HCT116 (cell line): ENCODE data around the gene PATE2. TPM values are rescaled to one million over a fixed set of nuclear protein-coding genes. Genes with fewer than 3 reads are reported as not detected.

Source experiments
- ATAC-seq: fragments of 200-7000 bp; cut with Tn5 transposase; 2 replicates; pipeline ENCODE4 v1.9.1; 2020; ENCODE audit warnings: mild to moderate bottlenecking, moderate library complexity
- BruUV-seq: library from RNA; stranded (reverse); fragments of 400-500 nt; replicated peaks from 2 replicates; lab custom pipeline; 2021; lab: Mats Ljungman, UMichigan
- CTCF ChIA-PET: fragments of 300-600 bp; sonication (Branson Sonifier 250); formaldehyde crosslinking; loops from one replicate; lab custom pipeline; 2021; ENCODE audit warnings: antibody characterized with exemption; lab: Charles Lee
- POLR2A ChIA-PET: fragments of 300-600, 350-600 bp; sonication (Branson Sonifier 250); formaldehyde crosslinking; loops from one replicate; lab custom pipeline; 2021; ENCODE audit warnings: antibody characterized with exemption; lab: Charles Lee
- RAD21 ChIA-PET, 2 experiments: fragments of 300-600 bp; sonication (Branson Sonifier 250); formaldehyde crosslinking; loops; one replicate each; lab custom pipeline; 2023; ENCODE audit warnings: low total read pairs in 2 of 2; ENCODE audit not compliant: uncharacterized antibody in 2 of 2, unreplicated experiment in 2 of 2, low non-redundant PET in 1 of 2; lab: Charles Lee
- DNase-seq: peaks from one replicate; pipeline ENCODE4 v3.0.0-alpha.2; 2010; ENCODE audit warnings: low read depth, low spot score
- H2AFZ ChIP-seq: fragments of 200-600 bp; shearing (Covaris generic), sonication (generic); 2 replicates; pipeline ENCODE4 v1.6.1; 2017; ENCODE audit warnings: low read depth, mixed run types, mixed read lengths, antibody characterized with exemption, low read length; ENCODE audit not compliant: poor library complexity, severe bottlenecking
- H3K27ac ChIP-seq: 2 replicates; pipeline ENCODE4 v1.5.1; 2012; ENCODE audit warnings: low read depth, low read length
- H3K27me3 ChIP-seq: fragments of 200-600 bp; sonication (generic); 2 replicates; pipeline ENCODE4 v1.6.1; 2016; ENCODE audit warnings: mixed run types, low read length, mixed read lengths; ENCODE audit not compliant: insufficient read depth
- H3K36me3 ChIP-seq, 2 experiments: fragments of 200-500 bp in 1 of 2; fragments of 200-600 bp in 1 of 2; sonication (Bioruptor generic) in 1 of 2; sonication (generic) in 1 of 2; 2 replicates each; pipeline versions ENCODE4 v1.5.1 to v1.6.1; 2014 to 2016; ENCODE audit warnings: low read length in 2 of 2, inconsistent platforms in 1 of 2, mixed read lengths in 1 of 2, mixed run types in 1 of 2; ENCODE audit not compliant: insufficient read depth in 2 of 2, control insufficient read depth in 1 of 2
- H3K4me1 ChIP-seq, 2 experiments: fragments of 200-600 bp in 1 of 2; sonication (generic) in 1 of 2; 2 replicates each; pipeline versions ENCODE4 v1.5.1 to v1.6.1; 2012 to 2017; ENCODE audit warnings: low read length in 2 of 2, inconsistent platforms in 1 of 2, mild to moderate bottlenecking in 1 of 2, mixed read lengths in 1 of 2, mixed run types in 1 of 2, moderate library complexity in 1 of 2; ENCODE audit not compliant: insufficient read depth in 2 of 2, control insufficient read depth in 1 of 2
- H3K4me2 ChIP-seq: fragments of 200-600 bp; sonication (generic); 2 replicates; pipeline ENCODE4 v1.6.1; 2017; ENCODE audit warnings: mixed run types, low read length, mixed read lengths
- H3K4me3 ChIP-seq, 2 experiments: fragments of 200-600 bp in 1 of 2; sonication (generic) in 1 of 2; replicated peaks in 1 of 2; 2 replicates each; pipeline ENCODE4 v1.5.1; 2011 to 2016; ENCODE audit warnings: low read length in 2 of 2, control low read depth in 1 of 2, low read depth in 1 of 2, mild to moderate bottlenecking in 1 of 2, mixed read lengths in 1 of 2, mixed run types in 1 of 2
- H3K79me2 ChIP-seq: fragments of 200-600 bp; sonication (generic); 2 replicates; pipeline ENCODE4 v1.6.1; 2017; ENCODE audit warnings: mild to moderate bottlenecking, mixed run types, low read length, moderate library complexity, mixed read lengths; ENCODE audit not compliant: insufficient read depth
- H3K9ac ChIP-seq: fragments of 200-600 bp; sonication (generic); 2 replicates; pipeline ENCODE4 v1.6.1; 2016; ENCODE audit warnings: low read length, mixed read lengths
- H3K9me2 ChIP-seq: fragments of 200-600 bp; sonication (generic), shearing (Covaris generic); 2 replicates; pipeline ENCODE4 v1.6.1; 2017; ENCODE audit warnings: mixed run types, mild to moderate bottlenecking, moderate library complexity; ENCODE audit not compliant: insufficient read depth
- H3K9me3 ChIP-seq, 2 experiments: fragments of 200-500 bp in 1 of 2; fragments of 200-600 bp in 1 of 2; sonication (Bioruptor generic) in 1 of 2; sonication (generic) in 1 of 2; 2 replicates each; pipeline ENCODE4 v1.6.1; 2014 to 2017; ENCODE audit warnings: low read length in 2 of 2, mixed read lengths in 2 of 2, inconsistent platforms in 1 of 2, low read depth in 1 of 2, mild to moderate bottlenecking in 1 of 2, mixed run types in 1 of 2, moderate library complexity in 1 of 2; ENCODE audit not compliant: control insufficient read depth in 1 of 2, insufficient read depth in 1 of 2
- H4K20me1 ChIP-seq: fragments of 200-600 bp; sonication (generic), shearing (Covaris generic); 2 replicates; pipeline ENCODE4 v1.6.1; 2017; ENCODE audit warnings: mixed run types, mild to moderate bottlenecking, moderate library complexity; ENCODE audit not compliant: insufficient read depth
- EZH2phosphoT487 ChIP-seq: fragments of 200-600 bp; IDR thresholded peaks from 2 replicates; pipeline ENCODE4 v1.6.1; 2018; ENCODE audit warnings: antibody characterized with exemption, borderline replicate concordance
- SRF ChIP-seq: IDR thresholded peaks from 2 replicates; pipeline ENCODE4 v1.6.1; 2012; ENCODE audit warnings: low read depth
- TCF7L2 ChIP-seq: IDR thresholded peaks from 2 replicates; pipeline ENCODE4 v1.7.0; 2011; ENCODE audit warnings: borderline replicate concordance, inconsistent platforms; ENCODE audit not compliant: insufficient read depth, insufficient read length; ENCODE audit errors: extremely low read depth
- ZFX ChIP-seq: fragments of 450-650 bp; IDR thresholded peaks from 2 replicates; pipeline ENCODE4 v1.6.1; 2017
- intact Hi-C: fragments of 100-400 bp; cut with micrococcal nuclease; formaldehyde crosslinking; loops from 2 replicates; pipeline ENCODE4 v1.10.0; 2022
- total RNA-seq: library from RNA; stranded (reverse); gene quantifications from one replicate; pipeline ENCODE4 v1.2.1, GENCODE V29; 2021; ENCODE audit not compliant: unreplicated experiment
- TF ChIP-seq, protein P1 (sequence below), 3 experiments: fragments of 200-600 bp in 1 of 3; sonication (generic) in 1 of 3; IDR thresholded peaks in 2 of 3; conservative IDR thresholded peaks in 1 of 3; 2 replicates each; pipeline ENCODE4 v1.5.1; 2012 to 2017; ENCODE audit warnings: low read depth in 2 of 3, low read length in 2 of 3, antibody characterized with exemption in 1 of 3, borderline replicate concordance in 1 of 3, control low read depth in 1 of 3, mild to moderate bottlenecking in 1 of 3, mixed read lengths in 1 of 3, mixed run types in 1 of 3, moderate library complexity in 1 of 3; ENCODE audit not compliant: insufficient read depth in 1 of 3
- TF ChIP-seq, protein P2 (sequence below): IDR thresholded peaks from 2 replicates; pipeline ENCODE4 v1.6.1; 2012; ENCODE audit warnings: low read depth

PATE2 gene
- total RNA-seq, 1 experiment from 2014 or later: not detected

DNA sequence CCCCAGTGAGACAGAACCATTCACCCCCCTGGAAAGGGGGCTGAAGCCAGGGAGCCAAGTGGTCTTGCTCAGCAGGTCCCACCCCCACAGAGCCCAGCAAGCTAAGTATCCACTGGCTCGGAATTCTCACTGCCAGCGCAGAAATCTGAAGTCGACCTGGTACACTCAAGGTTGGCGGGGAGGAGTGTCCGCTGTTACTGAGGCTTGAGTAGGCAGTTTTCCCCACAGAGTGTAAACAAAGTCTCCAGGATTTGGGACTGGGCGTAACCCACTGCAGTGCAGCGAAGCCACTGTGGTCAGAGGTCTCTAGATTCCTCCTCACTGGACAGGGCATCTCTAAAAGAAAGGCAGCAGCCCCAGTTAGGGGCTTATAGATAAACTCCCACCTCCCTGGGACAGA, 22.6 kb downstream of the PATE2 start:
- ChIA-PET POLR2A (no interaction called here), CTCF (no interaction called here), RAD21 (no interaction called here)
- no TSS peak for BruUV-seq
- H3K27ac ChIP-seq: no peak overlapping the region
- intact Hi-C loops: no loop called here
- ATAC-seq: no peak
- H3K9ac ChIP-seq: no peak overlapping the region
- no peaks in the 10 kb centered on the region for H3K4me1 ChIP-seq
- no peak overlapping the region for H3K4me3 ChIP-seq
- H3K36me3 ChIP-seq: no peaks in the 10 kb centered on the region
- no peak overlapping the region for H3K4me2 ChIP-seq
- no peak for DNase-seq
- no peak for TF ChIP-seq ZFX
- TF ChIP-seq SRF: no peak
- no peak for TF ChIP-seq EZH2phosphoT487
- TF ChIP-seq TCF7L2: no peak
- no peaks in the 10 kb centered on the region for H3K9me3 ChIP-seq
- no peaks in the 10 kb centered on the region for H4K20me1 ChIP-seq
- H2AFZ ChIP-seq: no peak overlapping the region
- no peaks in the 10 kb centered on the region for H3K9me2 ChIP-seq
- peaks cover 49% of the 10 kb centered on the region for H3K27me3 ChIP-seq
- no peaks in the 10 kb centered on the region for H3K79me2 ChIP-seq

DNA sequence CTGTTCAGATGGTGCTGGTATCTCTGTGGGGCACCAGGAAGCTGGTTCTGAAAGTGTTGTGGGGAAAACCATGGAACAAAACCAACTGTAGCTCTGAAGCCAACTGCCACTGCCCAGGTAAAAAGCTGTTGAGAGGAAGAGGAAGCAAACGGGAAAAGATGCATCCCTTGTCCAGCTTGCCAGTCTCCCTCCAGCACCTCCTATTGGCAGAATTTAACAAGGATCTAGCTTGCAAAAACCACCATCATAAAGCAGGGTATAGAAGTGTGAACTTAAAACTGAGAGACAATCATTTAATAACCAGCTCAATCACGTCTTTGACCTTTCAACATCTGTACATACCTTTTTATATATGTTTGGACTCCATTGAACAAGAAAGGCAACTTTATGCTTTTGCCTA, 28.0 kb downstream of the PATE2 start:
- RAD21 ChIA-PET: no interaction called here
- Histone ChIP-seq H3K4me3 (no peak overlapping the region), H4K20me1 (no peaks in the 10 kb centered on the region), H3K36me3 (no peaks in the 10 kb centered on the region), H3K9me2 (no peaks in the 10 kb centered on the region), H3K4me2 (no peak overlapping the region), H3K4me1 (no peaks in the 10 kb centered on the region), H3K9ac (no peak overlapping the region), H2AFZ (no peak overlapping the region), H3K27me3 (peaks cover 84% of the 10 kb centered on the region), H3K79me2 (no peaks in the 10 kb centered on the region), H3K27ac (no peak overlapping the region), H3K9me3 (no peaks in the 10 kb centered on the region)
- POLR2A ChIA-PET: no interaction called here
- intact Hi-C loops: no loop called here
- DNase-seq (no peak), ATAC-seq (peak; percentile 63; the same call in 1 of the 2 replicates)
- CTCF ChIA-PET: interaction anchor here (0.7 kb wide), 1 partner anchor 96 kb away, joined by 3 read pairs; no protein-coding TSS in a partner anchor
- TF ChIP-seq, protein P1, sequence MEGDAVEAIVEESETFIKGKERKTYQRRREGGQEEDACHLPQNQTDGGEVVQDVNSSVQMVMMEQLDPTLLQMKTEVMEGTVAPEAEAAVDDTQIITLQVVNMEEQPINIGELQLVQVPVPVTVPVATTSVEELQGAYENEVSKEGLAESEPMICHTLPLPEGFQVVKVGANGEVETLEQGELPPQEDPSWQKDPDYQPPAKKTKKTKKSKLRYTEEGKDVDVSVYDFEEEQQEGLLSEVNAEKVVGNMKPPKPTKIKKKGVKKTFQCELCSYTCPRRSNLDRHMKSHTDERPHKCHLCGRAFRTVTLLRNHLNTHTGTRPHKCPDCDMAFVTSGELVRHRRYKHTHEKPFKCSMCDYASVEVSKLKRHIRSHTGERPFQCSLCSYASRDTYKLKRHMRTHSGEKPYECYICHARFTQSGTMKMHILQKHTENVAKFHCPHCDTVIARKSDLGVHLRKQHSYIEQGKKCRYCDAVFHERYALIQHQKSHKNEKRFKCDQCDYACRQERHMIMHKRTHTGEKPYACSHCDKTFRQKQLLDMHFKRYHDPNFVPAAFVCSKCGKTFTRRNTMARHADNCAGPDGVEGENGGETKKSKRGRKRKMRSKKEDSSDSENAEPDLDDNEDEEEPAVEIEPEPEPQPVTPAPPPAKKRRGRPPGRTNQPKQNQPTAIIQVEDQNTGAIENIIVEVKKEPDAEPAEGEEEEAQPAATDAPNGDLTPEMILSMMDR (IDR thresholded peaks at IDR 0.05 in 2 of 3, conservative IDR thresholded peaks at IDR 0.05 in 1 of 3; ENCODE audit: borderline replicate concordance in 1 of 3, insufficient read depth in 1 of 3, low read depth in 2 of 3, low read length in 2 of 3): peak; percentile 4 to 39 (median 33); a peak in 4 of 6 replicates
- TF ChIP-seq, protein P2, sequence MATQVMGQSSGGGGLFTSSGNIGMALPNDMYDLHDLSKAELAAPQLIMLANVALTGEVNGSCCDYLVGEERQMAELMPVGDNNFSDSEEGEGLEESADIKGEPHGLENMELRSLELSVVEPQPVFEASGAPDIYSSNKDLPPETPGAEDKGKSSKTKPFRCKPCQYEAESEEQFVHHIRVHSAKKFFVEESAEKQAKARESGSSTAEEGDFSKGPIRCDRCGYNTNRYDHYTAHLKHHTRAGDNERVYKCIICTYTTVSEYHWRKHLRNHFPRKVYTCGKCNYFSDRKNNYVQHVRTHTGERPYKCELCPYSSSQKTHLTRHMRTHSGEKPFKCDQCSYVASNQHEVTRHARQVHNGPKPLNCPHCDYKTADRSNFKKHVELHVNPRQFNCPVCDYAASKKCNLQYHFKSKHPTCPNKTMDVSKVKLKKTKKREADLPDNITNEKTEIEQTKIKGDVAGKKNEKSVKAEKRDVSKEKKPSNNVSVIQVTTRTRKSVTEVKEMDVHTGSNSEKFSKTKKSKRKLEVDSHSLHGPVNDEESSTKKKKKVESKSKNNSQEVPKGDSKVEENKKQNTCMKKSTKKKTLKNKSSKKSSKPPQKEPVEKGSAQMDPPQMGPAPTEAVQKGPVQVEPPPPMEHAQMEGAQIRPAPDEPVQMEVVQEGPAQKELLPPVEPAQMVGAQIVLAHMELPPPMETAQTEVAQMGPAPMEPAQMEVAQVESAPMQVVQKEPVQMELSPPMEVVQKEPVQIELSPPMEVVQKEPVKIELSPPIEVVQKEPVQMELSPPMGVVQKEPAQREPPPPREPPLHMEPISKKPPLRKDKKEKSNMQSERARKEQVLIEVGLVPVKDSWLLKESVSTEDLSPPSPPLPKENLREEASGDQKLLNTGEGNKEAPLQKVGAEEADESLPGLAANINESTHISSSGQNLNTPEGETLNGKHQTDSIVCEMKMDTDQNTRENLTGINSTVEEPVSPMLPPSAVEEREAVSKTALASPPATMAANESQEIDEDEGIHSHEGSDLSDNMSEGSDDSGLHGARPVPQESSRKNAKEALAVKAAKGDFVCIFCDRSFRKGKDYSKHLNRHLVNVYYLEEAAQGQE: no peak
- BruUV-seq: no TSS peak
